GM21619 (cell line): ENCODE data around the gene CLRN1.

Source experiments
- ATAC-seq: cut with Tn5 transposase; IDR thresholded peaks from one replicate; pipeline ENCODE4 v1.9.1; 2021; ENCODE audit not compliant: unreplicated experiment

Gene CLRN1

DNA sequence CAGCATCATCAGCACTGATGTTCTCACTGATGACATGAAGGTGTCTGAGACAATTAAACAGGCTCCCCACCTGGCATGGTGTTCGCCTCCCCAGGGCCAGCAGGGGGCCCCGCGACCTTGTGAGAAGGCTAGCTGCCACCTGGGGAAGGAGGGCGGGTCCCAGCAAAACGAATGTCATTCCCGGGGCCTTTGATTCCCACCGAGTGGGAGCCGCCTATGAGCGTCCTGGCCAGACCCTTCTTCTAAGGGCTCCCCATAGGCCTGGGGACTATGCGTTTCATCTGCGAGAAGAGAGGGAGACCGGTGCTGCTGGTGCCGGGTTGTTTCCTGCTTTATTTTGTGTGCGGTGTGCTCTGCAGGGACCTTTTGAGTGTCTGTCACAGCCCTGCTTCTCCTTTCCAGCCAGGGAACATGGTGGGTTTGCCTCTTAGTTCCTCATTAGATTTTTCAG lies 46.8 kb downstream of the CLRN1 start:
- peak; percentile 84 for ATAC-seq

DNA sequence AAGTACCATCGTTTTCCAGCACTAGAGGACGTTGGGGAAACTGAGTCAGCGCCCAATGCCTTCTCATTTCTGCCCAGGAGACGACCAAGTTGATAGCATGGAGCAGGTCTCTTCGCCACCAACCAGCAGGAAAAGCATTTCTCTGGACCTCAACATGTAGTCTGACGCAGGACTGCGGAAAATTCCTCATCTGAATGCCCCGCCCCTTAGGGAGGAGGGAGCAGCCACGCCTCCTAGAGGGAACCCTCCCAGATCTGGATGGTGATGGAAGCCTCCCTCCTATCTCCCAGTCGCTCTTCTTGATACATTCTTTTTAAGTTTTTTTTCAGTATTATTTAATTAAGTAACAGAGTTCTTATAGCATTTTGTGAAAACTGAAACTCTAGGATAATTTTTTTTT lies 49.9 kb downstream of the CLRN1 start:
- no peak for ATAC-seq

DNA sequence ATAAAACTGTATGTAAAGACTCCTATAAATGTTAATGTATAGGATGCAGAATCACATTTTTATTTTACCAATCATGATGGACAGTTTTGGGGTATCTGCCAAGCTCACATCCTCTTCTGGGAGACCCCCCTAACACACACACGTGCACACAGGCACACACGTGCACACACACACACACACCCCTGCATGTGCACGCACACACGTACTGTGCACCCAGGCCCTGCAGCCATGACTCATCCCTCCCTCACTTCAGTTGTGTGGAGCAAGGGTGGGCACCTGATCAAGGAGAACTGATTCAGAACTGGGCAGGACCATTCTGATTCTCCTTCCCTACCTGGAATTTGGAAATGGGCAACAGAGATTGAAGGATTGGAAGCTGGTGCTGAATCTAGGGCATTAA lies 51.3 kb downstream of the CLRN1 start:
- ATAC-seq = no peak

DNA sequence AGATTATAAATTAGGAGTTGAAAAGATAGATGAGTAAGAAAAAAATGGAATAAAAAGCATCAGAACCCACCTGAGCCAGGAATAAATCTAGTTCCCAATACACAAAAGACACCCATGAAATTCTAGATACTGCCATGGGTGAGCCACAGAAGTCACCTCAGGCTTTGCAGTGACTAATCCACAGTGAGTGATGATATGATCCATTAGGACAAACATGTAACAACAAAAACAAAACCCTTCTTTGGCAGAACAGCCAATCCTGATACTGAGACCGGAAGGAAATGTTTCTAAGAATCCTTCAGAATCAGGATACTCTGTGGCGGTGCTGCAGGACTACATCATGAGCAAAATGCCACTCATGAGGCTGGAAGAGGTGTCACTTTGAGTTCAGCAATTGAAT lies 52.3 kb downstream of the CLRN1 start:
- ATAC-seq = no peak

DNA sequence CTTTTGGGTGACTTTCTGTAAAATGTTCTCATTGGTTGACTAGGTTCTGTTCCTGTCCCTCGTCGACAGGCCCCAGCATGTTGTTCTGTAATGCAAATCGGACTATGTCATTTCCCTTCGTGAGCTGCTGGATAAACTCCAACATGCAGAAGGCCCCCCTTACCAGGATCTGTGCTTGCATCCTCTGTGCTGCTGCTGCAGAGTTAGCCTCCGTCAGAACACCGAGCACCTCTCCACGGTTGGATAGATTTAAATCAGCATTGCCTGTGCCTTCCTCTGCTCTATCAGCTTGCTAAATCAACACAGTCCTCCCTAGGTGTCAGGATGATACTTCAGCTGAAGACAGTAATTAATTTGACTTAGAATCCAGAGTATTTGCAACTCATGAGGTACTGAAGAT lies 54.6 kb downstream of the CLRN1 start:
- ATAC-seq = no peak

DNA sequence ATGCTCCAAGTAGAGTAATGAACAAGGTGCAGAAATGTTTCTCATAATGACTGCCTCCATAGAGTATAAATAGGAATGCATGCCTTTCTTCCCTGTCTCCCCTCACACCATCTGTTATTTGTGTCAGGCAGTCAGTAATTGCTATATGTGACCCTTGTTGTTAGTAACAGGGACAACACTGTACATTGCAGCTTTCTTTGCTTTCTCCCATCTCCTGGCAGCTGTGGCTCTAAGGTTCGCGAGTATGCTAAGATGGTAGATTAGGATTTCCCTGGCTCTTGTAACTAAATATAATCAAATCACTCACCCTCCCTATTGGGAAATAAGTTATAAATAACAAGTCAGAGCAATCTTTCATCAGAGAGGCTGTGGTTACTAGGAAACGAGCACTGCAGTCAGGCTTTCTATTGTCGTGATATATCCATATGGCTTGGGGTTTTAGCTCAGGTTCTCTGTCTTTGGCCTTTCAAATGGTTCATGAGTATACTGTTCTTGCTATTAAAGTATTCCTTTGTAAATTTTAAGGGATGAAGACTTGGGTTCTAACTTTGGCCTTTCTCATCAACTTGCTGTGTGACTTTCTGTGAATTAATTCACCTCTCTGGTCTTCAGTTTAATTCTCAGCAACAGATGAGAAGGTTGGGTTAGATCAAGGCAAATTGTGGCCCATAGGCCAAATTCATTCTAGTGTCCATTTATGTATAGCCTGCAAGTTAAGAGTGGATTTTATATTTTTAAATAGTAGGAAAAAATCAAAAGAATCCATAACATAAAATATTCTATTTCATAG lies 59.2 kb downstream of the CLRN1 start:
- no peak for ATAC-seq

DNA sequence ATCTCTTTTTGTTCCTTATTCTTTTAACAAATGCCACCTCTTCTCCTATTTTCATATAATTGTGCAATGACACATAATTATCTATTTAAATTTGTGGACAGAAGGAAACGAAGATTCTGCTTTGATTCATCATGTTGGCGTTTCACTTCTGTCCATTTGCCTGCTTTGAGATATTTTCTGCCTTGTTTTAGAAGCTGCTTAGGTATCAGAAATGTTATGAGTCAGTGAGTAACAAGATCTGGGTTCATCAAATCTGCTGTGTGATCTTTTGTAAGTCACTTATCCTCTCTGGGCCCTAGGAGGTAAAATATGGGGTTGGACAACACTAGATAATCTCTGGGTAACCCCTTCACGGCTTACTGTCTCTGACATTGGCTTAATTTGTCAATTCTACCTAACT lies 60.0 kb downstream of the CLRN1 start:
- peak; percentile 45 for ATAC-seq

DNA sequence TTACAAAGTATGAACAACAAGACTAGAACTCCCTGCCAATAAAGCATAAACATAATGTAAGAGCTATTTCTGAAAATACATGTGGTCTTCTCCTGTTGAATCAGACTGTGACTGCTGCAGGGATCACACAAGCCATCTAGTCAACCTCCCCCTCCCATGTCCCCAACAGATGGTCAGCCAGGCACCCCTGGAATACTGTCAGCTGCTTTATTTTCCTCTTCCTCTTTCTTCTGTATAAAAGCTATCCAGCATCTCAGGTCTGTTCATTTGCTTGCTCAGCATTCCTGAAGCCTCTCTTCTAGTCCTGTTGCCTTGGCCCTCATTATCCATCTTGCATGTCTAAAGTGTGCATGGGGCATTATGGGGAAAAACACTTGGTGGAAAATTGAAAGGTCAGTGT lies 60.8 kb downstream of the CLRN1 start:
- ATAC-seq = no peak

DNA sequence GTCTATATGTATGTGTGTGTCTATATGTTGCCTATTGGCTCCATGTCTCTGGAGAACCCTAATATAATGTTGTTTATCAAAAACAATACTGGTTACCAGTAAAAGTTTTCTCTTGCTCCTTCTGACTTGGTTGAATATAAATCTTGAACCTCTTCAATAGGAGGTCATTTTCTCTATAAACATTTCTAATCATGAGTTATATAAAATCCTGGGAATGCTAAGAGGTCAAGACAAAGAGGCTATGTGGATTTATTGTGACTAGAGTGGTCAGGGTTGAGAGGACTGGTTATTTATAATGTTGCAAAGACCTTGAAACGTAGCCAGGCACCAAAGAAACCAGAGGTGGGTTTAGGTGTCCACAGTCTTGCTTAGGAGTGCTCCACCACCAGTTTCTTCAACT lies 66.1 kb downstream of the CLRN1 start:
- no peak for ATAC-seq

DNA sequence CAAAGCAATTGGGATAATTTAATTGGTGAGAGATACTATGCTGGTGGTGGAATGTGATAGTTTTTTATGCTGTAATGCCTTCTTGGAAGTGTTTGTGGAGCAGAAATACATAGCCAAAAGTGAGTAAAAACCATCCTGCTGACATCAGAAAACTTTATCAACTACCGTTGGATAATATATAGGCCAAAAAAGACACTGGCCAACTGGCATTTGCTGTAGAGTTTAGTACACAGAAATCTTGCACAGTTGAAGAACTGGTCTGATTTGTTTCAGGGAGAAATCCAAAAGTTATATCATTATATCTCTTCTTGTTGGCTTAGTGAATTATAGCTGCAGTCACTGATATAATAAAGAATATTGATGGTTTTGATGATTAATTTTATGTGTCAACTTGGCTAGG lies 66.8 kb downstream of the CLRN1 start:
- ATAC-seq = no peak

DNA sequence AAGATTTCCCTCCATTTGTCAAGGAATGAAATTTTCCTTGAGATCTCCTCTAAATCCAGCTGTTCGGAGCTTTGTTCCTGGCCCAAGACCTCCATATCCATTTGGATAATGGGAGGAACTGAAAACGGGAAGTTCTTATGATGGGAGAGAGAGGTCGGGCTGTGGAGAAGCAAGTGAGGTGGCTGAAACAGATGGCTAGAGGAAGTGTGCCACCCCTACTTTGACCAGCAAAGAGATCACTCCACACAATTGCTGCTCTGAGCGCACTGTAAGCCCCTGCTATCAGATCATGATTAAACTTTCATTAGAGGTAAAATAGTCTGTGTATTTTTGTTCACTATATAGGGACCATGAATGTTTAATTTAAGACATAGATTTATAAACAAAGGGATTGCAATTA lies 67.2 kb downstream of the CLRN1 start, which contains the start of gene MINDY4B:
MINDY4B (minus strand) TSS at position 101 of the 400 bp plus-strand sequence; CDS start at position 101, 0 bp downstream.
- no peak for ATAC-seq

DNA sequence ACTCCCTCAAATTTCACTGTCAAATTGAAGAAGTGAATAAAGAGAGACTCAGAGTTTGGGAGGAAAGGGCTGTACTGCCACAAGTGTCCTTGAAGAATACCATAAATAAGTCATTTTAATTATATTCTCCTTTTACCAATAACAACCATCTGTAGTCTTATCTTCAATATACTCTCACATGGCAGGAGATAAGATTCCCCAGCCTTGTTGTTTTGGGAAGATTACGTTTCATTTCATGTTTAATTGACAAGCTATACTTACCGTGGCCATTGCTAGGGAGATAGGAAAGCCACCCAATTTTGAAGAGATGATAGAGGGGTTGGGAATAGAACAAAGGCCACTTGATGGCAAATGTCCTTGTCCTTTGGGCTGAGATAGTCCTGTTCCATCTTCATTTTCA lies 69.5 kb downstream of the CLRN1 start:
- ATAC-seq = no peak

DNA sequence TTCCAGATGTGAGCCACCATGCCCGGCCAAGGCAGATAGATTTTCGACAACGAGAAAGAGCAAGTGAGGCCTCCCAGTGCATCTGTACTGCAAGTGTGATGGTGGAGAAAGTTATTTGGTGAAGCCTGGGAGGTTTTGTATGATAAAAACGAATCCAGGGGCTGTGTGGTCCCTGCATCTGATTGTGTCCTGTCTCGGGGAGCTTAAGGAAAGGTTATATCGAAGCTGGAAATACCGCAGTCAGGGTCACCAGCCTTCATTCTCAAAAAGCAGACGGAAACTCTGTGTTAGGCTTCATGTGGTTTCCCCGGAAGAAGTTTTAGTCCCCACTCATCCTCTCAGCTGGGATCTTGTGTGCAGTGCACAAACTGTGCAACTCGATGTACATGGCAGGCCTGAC lies 70.7 kb downstream of the CLRN1 start:
- ATAC-seq = no peak

DNA sequence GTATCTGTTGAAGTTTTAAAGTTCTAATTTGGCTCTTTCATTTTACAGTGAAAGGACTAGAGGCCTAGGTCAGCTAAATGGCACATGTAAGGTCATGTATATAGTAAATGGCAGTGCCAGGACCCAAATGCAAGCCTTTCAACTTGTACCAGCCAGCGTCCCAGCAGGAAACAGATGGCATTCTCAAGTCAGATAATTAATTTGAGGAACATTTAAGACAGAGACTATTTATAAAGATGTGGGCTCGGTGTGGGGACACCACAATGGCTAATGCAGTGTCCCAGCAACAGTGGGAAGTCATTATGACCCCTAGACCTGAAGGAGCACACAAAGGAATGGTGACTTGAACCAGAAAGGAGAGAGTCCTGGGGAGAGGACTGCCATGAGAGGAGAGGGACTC lies 73.4 kb downstream of the CLRN1 start:
- ATAC-seq = no peak

DNA sequence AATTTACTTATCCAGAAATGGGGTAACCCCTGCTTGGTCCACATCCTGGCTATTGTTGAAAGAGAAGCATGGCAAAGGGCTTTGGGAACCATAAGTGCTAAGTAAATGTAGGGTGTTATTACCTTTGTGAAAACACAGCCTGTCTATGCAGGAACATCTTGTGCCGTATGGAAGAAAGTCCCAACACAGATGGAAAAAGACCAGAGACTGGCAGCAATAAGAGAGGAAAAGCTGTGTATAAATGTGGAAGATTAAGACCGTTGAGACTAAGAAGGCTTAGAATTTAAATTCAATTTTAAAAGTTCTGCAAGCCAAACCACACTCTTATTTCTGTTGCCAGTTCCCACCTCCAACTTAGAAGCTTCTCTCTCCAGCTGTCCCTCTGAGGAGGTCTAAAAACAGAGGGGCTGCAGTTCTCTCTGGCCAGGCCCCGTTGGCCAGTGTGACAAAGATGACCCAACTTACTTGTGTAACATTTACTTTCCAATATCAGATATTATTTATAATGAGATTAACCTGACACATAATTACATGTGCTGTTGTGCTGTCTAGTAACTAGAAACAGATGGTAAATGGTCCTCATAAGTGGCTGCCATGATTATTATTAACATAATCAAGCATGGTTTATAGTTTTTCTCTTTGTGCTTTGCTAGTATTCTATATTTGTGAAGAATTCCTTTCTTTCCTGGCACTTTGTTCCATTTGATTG lies 74.3 kb downstream of the CLRN1 start:
- no peak for ATAC-seq

DNA sequence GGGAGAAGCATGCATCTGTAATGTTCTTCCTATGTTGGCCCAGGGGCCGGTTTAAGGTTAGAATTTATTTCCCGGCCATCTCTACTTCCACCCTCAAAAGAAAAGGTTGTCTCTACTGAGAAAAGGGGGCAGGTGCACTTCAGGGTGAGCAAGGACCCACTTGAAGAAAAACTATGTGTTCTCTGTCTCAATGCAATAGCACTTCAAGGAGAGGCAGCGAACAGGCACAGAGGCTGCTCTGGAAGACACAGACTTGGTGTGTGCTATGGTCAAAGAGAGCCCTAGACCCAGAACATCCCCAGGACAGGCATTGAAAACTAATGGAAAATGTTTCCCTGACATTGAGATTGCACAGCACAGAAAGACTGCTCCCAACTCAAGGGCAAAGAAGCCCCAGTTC lies 74.9 kb downstream of the CLRN1 start:
- no peak for ATAC-seq

DNA sequence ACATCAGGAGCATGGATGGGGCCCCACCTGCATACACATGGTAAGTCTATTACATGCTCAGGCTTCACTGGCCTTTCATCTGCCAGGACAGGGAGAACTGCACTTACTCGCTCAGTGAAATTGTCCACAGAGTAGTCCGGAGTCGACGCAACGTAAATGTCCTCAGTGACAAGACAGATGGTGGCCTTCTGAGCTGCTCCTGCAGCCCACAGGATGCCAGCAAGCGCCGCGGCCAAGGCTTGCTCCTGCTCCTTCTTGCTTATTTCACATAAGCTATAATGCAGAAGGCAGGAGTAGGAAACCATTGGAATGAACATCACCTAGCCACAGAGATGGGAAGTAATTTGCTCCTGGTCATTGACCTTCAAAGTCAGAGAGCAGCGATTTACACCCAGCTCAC lies 81.7 kb downstream of the CLRN1 start:
- no peak for ATAC-seq

DNA sequence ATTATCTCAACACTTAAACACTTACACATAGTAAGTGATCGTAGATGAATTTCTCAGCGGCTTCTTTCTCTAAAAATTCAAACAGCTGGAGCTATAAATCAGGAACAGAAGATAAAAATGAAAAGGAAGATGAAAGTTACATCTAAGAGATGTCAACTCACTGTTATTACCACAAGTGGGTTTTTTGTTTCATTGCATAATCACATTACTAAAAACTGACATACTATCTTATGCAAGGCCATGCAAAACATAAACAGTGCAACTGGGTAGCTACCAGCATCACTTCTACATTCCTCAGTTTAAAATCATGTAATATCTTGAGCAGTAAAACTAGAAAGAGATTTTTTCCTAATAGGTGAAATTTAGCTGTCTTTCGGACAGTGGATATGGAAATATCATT lies 82.2 kb downstream of the CLRN1 start:
- no peak for ATAC-seq

DNA sequence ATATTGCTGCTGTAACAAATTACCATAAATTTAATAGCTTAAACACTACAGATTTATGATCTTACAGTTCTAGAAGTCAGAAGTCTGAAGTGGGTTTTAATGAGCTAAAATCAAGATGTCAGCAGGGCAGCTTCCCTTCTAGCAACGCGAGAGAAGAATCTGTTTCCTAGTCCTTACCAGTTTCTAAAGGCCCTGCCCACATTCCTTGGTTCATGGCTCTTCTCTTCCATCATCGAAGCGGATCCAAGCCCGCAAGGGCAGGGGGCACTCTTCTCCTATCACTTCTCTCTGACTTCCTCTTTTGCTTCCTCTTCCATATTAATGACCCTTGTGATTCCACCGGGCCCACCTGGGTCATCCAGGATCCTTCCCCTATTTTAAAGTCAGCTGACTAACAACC lies 83.4 kb downstream of the CLRN1 start:
- no peak for ATAC-seq

DNA sequence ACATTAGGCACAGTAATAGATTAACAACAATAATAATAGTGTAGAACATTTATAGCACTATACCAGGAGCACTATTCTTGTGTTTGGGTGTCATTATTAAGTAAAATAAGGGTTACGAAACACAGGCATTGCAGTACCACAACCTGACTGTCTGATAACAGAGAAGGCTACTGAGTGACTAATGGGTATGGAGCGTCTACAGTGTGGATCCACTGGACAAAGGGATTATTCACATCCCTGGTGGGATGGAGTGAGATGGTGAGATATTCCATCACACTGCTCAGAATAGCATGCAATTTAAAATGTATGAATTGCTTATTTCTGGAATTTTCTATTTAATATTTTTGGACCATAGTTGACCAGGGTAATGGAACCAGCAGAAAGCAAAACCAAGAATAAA lies 85.5 kb downstream of the CLRN1 start:
- ATAC-seq = no peak

DNA sequence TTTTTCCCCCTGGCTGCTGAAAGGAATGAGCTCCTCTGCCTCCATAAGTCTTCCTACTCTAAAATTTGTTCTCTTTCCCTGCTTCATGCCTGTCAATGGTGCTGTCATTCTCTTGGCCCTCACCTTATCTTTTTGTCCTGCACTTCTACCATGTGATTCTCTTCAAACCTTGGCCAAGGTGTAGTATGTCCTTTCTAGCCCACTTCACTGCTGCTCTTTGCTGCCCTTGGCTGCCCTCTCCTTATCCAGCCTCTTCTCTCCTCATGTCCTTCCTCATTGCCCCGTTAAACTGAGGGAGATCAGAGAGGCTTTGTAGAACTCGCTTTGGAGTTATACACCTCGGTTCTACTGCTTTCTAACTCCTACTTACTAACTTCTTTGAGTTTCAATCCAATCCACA lies 87.0 kb downstream of the CLRN1 start:
- no peak for ATAC-seq

DNA sequence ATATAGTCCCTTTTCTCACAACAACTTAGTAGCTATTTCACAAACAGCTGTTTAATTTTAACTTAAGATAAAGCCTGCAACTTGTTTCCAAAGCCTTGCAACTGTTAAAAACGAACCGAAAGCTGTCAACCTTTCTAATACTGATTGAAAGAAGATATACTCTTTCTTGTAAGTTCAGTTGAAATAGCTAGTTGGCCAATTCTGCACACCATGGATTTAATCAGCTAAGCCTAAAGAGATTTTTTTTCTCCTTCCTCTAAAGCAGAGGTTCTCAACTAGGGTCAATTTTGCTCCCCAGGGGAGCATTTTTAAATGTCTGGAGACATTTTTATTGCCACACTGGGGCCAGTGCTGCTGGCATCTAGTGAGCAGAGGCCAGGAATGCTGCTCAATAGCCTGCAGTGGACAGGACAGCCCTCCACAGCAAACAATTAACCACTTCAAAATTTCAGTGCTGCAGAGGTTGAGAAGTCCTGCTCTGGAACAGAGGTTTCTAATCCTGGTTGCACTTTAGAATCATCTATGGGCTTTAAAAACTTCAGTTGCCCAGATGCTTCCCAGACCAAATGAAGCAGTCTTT lies 93.4 kb downstream of the CLRN1 start:
- no peak for ATAC-seq
